ENCODE data around the gene PLA2G2A.

The PLA2G2A gene

DNA sequence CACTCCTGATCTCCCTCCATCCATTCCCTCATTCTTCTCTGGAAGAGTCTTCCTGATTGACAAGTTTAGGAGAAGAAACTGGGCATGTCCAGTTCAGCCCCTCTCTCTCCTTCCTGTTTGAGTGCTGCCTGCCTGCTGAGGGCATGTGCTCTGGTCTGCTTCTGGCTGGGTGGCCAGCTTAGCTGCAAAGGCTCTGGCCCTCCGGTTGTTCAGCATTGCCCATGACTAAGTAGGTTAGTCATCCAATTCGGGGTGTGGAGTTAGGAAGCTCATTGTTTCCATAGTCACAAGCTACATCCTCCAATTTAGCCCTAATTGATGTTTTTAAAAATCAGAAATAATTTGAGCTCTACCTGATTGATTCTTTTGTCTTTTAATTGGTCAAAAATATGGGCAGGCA, 30.4 kb downstream of the PLA2G2A start:
- H3K9me3 ChIP-seq (ENCODE audit: control insufficient read depth, low read length): peaks cover 6% of the 10 kb centered on the region
- H3K36me3 ChIP-seq (ENCODE audit: control insufficient read depth, insufficient read depth, low read length): no peaks in the 10 kb centered on the region
- peaks cover 7% of the 10 kb centered on the region for H3K4me1 ChIP-seq (ENCODE audit: control insufficient read depth, insufficient read depth, low read length, poor library complexity, severe bottlenecking)
- H3K27ac ChIP-seq (ENCODE audit: low read depth, low read length, severe bottlenecking): peak overlapping the region; percentile 30
- no CpG with 5 or more reads among the region's 2 CpGs for WGBS, 2 experiments (ENCODE audit: insufficient coverage in 2 of 2)
- H3K4me3 ChIP-seq (ENCODE audit: extremely low read depth, insufficient read depth, low read length, poor library complexity, severe bottlenecking): no peak overlapping the region

DNA sequence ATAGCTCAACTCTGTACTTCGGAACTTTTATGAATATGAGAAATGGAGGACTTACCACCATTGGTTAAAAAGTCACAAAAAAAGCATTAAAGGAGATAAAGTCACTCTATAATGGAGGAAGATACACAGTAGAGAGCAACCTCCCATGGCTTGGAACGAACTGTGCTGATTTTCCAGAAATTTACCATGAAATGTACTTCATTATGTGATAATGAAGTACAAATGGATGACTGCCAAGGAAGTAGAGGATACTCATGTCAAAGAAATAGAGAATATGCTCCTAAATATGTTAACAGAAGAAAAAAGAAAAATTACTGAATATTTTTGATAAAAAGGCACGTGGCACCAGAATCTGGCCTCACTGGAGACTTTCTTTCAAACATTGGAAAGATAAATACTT, 32.4 kb downstream of the PLA2G2A start:
- 90 to 100% methylated on average over 2 of the region's 3 CpGs for WGBS, 2 experiments (ENCODE audit: insufficient coverage in 2 of 2)
- no peak overlapping the region for H3K4me3 ChIP-seq (ENCODE audit: extremely low read depth, insufficient read depth, low read length, poor library complexity, severe bottlenecking)
- no peaks in the 10 kb centered on the region for H3K36me3 ChIP-seq (ENCODE audit: control insufficient read depth, insufficient read depth, low read length)
- H3K4me1 ChIP-seq (ENCODE audit: control insufficient read depth, insufficient read depth, low read length, poor library complexity, severe bottlenecking): peaks cover 7% of the 10 kb centered on the region
- no peak overlapping the region for H3K27ac ChIP-seq (ENCODE audit: low read depth, low read length, severe bottlenecking)
- no peaks in the 10 kb centered on the region for H3K9me3 ChIP-seq (ENCODE audit: control insufficient read depth, low read length)

DNA sequence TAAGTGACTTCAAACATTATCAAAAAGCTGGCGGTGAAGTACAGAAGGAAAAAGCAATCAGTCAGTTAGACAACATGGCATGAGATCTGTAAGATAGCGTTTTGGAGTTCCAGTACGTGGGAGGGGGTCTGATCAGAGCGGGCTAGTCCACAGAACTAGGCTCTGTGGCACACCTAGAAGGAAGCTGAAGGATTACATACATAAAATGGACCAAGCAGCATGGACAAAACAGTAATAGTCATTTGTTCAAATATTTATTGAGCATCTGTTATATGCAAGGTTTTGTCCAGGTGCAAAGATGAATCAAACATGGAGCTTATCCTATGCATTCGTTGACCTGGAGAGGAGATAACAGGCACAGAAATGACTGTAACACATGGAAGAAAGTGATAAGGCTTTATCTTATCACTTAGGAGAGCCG, 33.1 kb downstream of the PLA2G2A start:
- no peak overlapping the region for H3K27ac ChIP-seq (ENCODE audit: low read depth, low read length, severe bottlenecking)
- no peak overlapping the region for H3K4me3 ChIP-seq (ENCODE audit: extremely low read depth, insufficient read depth, low read length, poor library complexity, severe bottlenecking)
- H3K9me3 ChIP-seq (ENCODE audit: control insufficient read depth, low read length): peaks cover 1% of the 10 kb centered on the region
- WGBS, 2 experiments (ENCODE audit: insufficient coverage in 2 of 2): 76 to 92% methylated on average over 5 to 6 of the region's 6 CpGs
- H3K36me3 ChIP-seq (ENCODE audit: control insufficient read depth, insufficient read depth, low read length): no peaks in the 10 kb centered on the region
- H3K4me1 ChIP-seq (ENCODE audit: control insufficient read depth, insufficient read depth, low read length, poor library complexity, severe bottlenecking): peaks cover 7% of the 10 kb centered on the region

DNA sequence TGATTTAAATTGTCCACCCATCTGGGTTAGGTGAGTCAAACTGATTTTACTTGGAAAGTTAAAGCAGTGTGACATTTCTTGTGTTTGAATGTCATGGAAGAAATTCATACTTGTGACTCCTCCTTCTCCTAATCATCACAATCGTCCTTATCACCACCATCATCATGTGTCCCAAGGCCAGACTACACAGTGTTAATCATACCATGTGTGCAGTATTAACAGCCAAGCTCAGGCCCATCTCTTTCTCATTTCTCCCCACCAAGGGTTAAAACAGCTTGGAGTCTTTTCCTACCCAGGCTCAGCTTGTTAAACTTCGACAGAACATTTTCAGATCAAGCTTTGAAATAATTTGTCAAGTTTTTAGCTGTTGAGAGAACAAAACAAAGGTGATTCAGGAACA, 33.5 kb downstream of the PLA2G2A start:
- Histone ChIP-seq H3K4me1 (ENCODE audit: control insufficient read depth, insufficient read depth, low read length, poor library complexity, severe bottlenecking) (peaks cover 7% of the 10 kb centered on the region), H3K36me3 (ENCODE audit: control insufficient read depth, insufficient read depth, low read length) (no peaks in the 10 kb centered on the region), H3K4me3 (ENCODE audit: extremely low read depth, insufficient read depth, low read length, poor library complexity, severe bottlenecking) (no peak overlapping the region), H3K9me3 (ENCODE audit: control insufficient read depth, low read length) (peaks cover 6% of the 10 kb centered on the region), H3K27ac (ENCODE audit: low read depth, low read length, severe bottlenecking) (no peak overlapping the region)
- WGBS, 2 experiments (ENCODE audit: insufficient coverage in 2 of 2): 60 to 89% methylated on average over 1 of the region's 2 CpGs

DNA sequence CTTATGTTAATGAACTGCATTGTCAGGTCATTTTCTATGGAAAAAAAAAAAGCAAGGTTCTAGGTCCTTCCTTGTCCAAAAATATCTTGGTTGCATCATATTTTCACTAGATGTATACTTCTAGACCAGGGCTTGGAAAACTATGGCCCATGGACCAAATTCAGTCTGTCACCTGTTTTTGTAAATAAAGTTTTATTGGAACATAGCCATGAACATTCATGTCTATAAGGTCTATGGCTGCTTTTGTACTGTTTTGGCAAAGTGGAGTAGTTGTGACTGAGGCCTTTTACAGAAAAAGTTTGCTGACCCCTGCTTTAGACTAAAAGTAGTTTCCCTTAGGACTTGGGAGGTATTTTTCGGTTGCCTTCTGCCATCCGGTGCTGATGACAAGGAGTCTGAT, 36.8 kb downstream of the PLA2G2A start:
- H3K9me3 ChIP-seq (ENCODE audit: control insufficient read depth, low read length): peaks cover 11% of the 10 kb centered on the region
- no peak overlapping the region for H3K27ac ChIP-seq (ENCODE audit: low read depth, low read length, severe bottlenecking)
- 100% methylated on average over 1 of the region's 2 CpGs for WGBS, 2 experiments (ENCODE audit: insufficient coverage in 2 of 2)
- H3K4me1 ChIP-seq (ENCODE audit: control insufficient read depth, insufficient read depth, low read length, poor library complexity, severe bottlenecking): peaks cover 4% of the 10 kb centered on the region
- H3K4me3 ChIP-seq (ENCODE audit: extremely low read depth, insufficient read depth, low read length, poor library complexity, severe bottlenecking): no peak overlapping the region
- no peaks in the 10 kb centered on the region for H3K36me3 ChIP-seq (ENCODE audit: control insufficient read depth, insufficient read depth, low read length)

DNA sequence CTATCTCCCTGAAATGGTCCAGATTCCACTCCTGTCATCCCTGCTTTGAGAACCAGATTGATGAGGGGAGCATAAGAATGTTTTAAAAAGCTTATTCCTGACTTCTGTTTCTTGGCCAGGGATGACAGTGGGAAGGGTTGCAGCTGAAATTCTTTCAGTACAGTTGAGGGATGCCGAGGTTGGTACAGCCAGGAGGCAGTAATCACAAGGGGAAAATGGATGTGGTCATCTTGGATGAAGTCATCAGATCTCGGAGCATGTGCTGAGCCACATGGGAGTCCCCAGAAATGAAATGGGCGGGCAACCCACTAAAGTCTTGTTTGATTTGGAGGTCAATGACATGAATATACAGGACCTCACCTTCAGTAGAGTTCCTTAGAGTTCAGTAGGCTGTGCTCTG, 37.3 kb downstream of the PLA2G2A start:
- Histone ChIP-seq H3K4me1 (ENCODE audit: control insufficient read depth, insufficient read depth, low read length, poor library complexity, severe bottlenecking) (peaks cover 4% of the 10 kb centered on the region), H3K9me3 (ENCODE audit: control insufficient read depth, low read length) (peaks cover 11% of the 10 kb centered on the region), H3K4me3 (ENCODE audit: extremely low read depth, insufficient read depth, low read length, poor library complexity, severe bottlenecking) (no peak overlapping the region), H3K36me3 (ENCODE audit: control insufficient read depth, insufficient read depth, low read length) (no peaks in the 10 kb centered on the region), H3K27ac (ENCODE audit: low read depth, low read length, severe bottlenecking) (no peak overlapping the region)
- 90 to 96% methylated on average over 3 of the region's 3 CpGs for WGBS, 2 experiments (ENCODE audit: insufficient coverage in 2 of 2)

DNA sequence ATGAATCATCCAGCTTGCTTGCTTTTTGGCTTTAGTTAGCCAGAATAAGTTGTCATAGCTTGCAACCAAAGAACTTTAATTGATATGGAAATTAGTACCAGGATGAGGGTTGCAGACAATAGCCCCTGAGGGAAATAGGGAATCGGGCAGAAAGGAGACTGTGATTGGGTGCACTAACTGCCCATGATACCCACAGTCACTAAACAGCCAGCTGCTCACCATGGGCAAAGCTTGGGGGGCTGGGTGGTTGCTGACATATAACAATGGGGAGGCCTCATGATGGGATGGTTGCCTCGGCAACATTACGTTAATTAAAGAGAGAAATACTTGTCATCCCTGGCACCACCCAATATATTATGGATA, 38.2 kb downstream of the PLA2G2A start:
- peaks cover 2% of the 10 kb centered on the region for H3K4me1 ChIP-seq (ENCODE audit: control insufficient read depth, insufficient read depth, low read length, poor library complexity, severe bottlenecking)
- H3K36me3 ChIP-seq (ENCODE audit: control insufficient read depth, insufficient read depth, low read length): no peaks in the 10 kb centered on the region
- H3K9me3 ChIP-seq (ENCODE audit: control insufficient read depth, low read length): peaks cover 11% of the 10 kb centered on the region
- 100% methylated on average over 1 of the region's 3 CpGs; no CpG with 5 or more reads in 1 of the 2 experiments for WGBS, 2 experiments (ENCODE audit: insufficient coverage in 2 of 2)
- H3K27ac ChIP-seq (ENCODE audit: low read depth, low read length, severe bottlenecking): no peak overlapping the region
- H3K4me3 ChIP-seq (ENCODE audit: extremely low read depth, insufficient read depth, low read length, poor library complexity, severe bottlenecking): no peak overlapping the region

DNA sequence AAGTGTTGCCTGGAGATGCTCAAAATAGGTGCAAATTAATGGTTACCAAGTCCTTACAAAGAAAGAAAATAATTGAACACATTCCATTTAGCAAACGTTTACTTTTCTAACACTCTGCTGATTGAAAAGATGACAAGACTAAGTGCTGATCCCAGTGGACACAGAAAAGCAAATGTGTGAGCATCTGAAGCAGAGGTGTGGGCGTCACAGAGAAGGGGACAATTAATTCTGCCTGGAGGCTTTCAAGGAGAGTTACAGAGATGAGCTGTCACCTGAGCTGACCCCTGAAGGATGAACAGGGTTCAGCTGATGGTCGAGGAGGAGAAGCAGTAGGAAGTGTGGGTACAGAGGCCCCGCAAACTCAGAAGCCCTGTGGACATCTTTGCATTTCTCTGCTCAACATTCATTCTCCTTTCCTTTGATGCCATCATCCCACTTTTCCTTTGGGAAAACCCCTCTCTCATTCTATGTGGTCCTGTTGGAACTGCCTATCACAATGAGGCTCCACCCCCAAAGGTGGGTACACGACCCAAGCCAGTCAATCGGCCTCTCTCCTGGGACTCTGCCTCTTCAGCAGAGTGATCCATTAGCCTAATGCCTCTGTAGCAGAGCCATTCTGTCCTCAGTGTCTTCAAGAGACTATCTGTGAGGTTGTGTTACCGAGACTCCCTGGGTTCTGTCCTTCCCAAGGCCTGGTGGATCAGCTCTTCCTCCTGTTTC, 38.8 kb downstream of the PLA2G2A start:
- H3K27ac ChIP-seq (ENCODE audit: low read depth, low read length, severe bottlenecking): no peak overlapping the region
- 86 to 88% methylated on average over 3 to 5 of the region's 7 CpGs for WGBS, 2 experiments (ENCODE audit: insufficient coverage in 2 of 2)

DNA sequence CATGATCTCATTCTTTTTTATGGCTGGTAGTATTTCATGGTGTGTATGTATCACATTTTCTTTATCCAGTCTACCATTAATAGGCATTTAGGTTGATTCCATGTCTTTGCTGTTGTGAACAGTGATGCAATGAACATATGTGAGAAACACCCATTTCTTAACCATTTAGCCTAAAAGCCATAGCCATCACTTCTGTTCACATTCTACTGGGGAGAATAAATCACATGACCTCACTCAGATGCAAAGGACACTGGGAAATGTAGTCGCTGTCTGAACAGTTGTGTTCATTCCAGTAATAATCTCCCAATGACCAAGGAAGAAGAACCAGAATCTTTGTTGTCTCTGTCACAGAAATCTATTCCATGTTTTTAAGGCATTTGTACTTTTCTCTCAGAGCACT, 40.9 kb downstream of the PLA2G2A start:
- Histone ChIP-seq H3K4me1 (ENCODE audit: control insufficient read depth, insufficient read depth, low read length, poor library complexity, severe bottlenecking) (no peaks in the 10 kb centered on the region), H3K36me3 (ENCODE audit: control insufficient read depth, insufficient read depth, low read length) (no peaks in the 10 kb centered on the region), H3K4me3 (ENCODE audit: extremely low read depth, insufficient read depth, low read length, poor library complexity, severe bottlenecking) (no peak overlapping the region), H3K9me3 (ENCODE audit: control insufficient read depth, low read length) (peaks cover 16% of the 10 kb centered on the region), H3K27ac (ENCODE audit: low read depth, low read length, severe bottlenecking) (no peak overlapping the region)
- WGBS, 2 experiments (ENCODE audit: insufficient coverage in 2 of 2): 83 to 100% methylated on average over 1 of the region's 1 CpG

More for the DNA sequence above, 38.8 kb downstream of the PLA2G2A start:
- Histone ChIP-seq H3K4me1 (ENCODE audit: control insufficient read depth, insufficient read depth, low read length, poor library complexity, severe bottlenecking) (no peaks in the 10 kb centered on the region), H3K9me3 (ENCODE audit: control insufficient read depth, low read length) (peaks cover 11% of the 10 kb centered on the region), H3K36me3 (ENCODE audit: control insufficient read depth, insufficient read depth, low read length) (no peaks in the 10 kb centered on the region), H3K4me3 (ENCODE audit: extremely low read depth, insufficient read depth, low read length, poor library complexity, severe bottlenecking) (no peak overlapping the region)

DNA sequence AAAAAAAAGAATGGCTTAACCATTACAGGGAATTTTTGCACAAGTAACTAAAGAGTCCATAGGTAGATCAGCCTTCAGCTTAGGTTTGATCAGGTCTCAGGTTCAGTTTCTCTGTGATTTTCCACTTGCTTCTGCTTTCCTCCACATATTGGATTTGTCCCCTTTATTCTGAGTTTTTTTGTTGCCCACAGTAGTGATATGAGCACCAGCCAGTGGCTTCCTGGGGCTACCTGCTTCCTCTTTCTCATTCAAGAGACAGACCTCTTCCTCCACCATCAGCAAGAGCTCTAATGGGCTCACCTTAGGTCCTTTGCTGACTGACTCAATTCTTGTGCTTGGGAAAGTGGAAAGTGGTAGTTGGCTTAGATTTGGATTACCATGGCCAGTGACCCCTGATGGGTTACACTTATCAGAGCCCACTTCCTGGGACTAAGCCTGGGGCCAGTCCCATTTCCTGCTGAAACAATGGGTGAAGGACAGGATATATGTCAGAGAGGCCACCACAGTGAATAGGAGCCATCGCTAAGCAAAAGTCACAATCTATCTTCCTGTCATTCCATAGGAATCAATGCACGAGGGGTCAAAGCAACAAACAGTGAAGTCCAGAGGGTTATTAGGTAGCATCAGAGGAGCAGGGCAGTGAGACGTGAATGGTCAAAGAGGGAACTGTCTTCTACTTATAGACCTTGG, 43.2 kb downstream of the PLA2G2A start:
- Histone ChIP-seq H3K4me3 (ENCODE audit: extremely low read depth, insufficient read depth, low read length, poor library complexity, severe bottlenecking) (no peak overlapping the region), H3K9me3 (ENCODE audit: control insufficient read depth, low read length) (peaks cover 33% of the 10 kb centered on the region), H3K27ac (ENCODE audit: low read depth, low read length, severe bottlenecking) (no peak overlapping the region), H3K36me3 (ENCODE audit: control insufficient read depth, insufficient read depth, low read length) (no peaks in the 10 kb centered on the region), H3K4me1 (ENCODE audit: control insufficient read depth, insufficient read depth, low read length, poor library complexity, severe bottlenecking) (no peaks in the 10 kb centered on the region)
- WGBS, 2 experiments (ENCODE audit: insufficient coverage in 2 of 2): 79 to 90% methylated on average over 3 of the region's 3 CpGs

DNA sequence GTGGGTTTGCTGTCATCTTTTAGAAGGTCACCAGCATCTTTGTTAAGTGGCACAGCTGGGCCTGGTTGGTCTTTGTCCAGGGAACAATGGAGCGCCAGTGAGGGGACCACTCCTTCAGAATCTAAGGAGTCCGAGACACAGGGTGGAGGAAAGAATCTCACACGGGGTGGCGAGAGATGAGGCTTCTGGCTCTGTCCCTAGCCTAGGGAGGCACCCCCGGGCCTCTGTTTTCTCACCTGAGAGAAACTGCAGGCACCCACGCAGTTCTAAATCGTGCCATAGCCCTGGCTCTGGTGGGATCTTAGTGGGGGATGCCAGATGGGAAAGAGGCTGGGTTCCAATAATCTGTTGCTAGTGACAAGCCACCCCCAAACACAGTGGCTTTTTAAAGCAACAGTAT, 45.1 kb downstream of the PLA2G2A start:
- Histone ChIP-seq H3K36me3 (ENCODE audit: control insufficient read depth, insufficient read depth, low read length) (no peaks in the 10 kb centered on the region), H3K9me3 (ENCODE audit: control insufficient read depth, low read length) (peaks cover 40% of the 10 kb centered on the region), H3K27ac (ENCODE audit: low read depth, low read length, severe bottlenecking) (no peak overlapping the region), H3K4me3 (ENCODE audit: extremely low read depth, insufficient read depth, low read length, poor library complexity, severe bottlenecking) (no peak overlapping the region), H3K4me1 (ENCODE audit: control insufficient read depth, insufficient read depth, low read length, poor library complexity, severe bottlenecking) (no peaks in the 10 kb centered on the region)
- 91 to 95% methylated on average over 6 to 7 of the region's 7 CpGs for WGBS, 2 experiments (ENCODE audit: insufficient coverage in 2 of 2)

Data from mesodermal cell (in vitro differentiated cells).